Right hindlimb (tissue), 1 donor: Measurements from ENCODE around the gene PERM1.
"Not testable (repeated sequence)": the region's sequence is repeated elsewhere in the genome, so short reads cannot be mapped to it uniquely, and the experiment has no call there.

Experiments
- DNase-seq: peaks from one replicate; pipeline ENCODE4 v3.0.0-alpha.2; 2018

PERM1 gene

GRCh38 chr1:1014799-1015681 lies 33.1 kb upstream of the PERM1 start:
- peak; percentile 33 for DNase-seq

GRCh38 chr1:1013922-1014648 lies 32.2 kb upstream of the PERM1 start:
- DNase-seq, result peak; percentile 58

GRCh38 chr1:1013105-1013921 lies 31.4 kb upstream of the PERM1 start, which contains the start of gene ISG15:
Gene ISG15, plus strand, starts transcription at chr1:1013497. Its CDS starts 77 bp downstream, at chr1:1013574.
- DNase-seq, result peak; percentile 94

- not testable (repeated sequence) for DNase-seq
Measured at GRCh38 chr1:1012736-1013104, 30.8 kb upstream of the PERM1 start.

- no peak for DNase-seq
Measured at GRCh38 chr1:1011396-1011949, 29.6 kb upstream of the PERM1 start.

GRCh38 chr1:1010131-1010530 lies 28.2 kb upstream of the PERM1 start:
- DNase-seq, result not testable (repeated sequence)

- peak; percentile 20 for DNase-seq
Measured at GRCh38 chr1:1006305-1007159, 24.6 kb upstream of the PERM1 start.

- peak; percentile 20 for DNase-seq
Measured at GRCh38 chr1:1005774-1006304, 23.9 kb upstream of the PERM1 start.

- DNase-seq, result peak; percentile 67
Measured at GRCh38 chr1:1004780-1005697, 23.1 kb upstream of the PERM1 start.

GRCh38 chr1:1004420-1004779 lies 22.5 kb upstream of the PERM1 start:
- no peak for DNase-seq

GRCh38 chr1:1003618-1004419 lies 21.9 kb upstream of the PERM1 start:
- no peak for DNase-seq

- peak; percentile 42 for DNase-seq
Measured at GRCh38 chr1:1001057-1001783, 19.3 kb upstream of the PERM1 start.

- peak; percentile 91 for DNase-seq
Measured at GRCh38 chr1:1000357-1001056, 18.6 kb upstream of the PERM1 start.

- peak; percentile 94 for DNase-seq
Measured at GRCh38 chr1:999725-1000356, 17.9 kb upstream of the PERM1 start, which contains the start of gene HES4. Gene HES4, minus strand, starts transcription at chr1:1000097. Its CDS starts 124 bp downstream, at chr1:999973.

- peak; percentile 65 for DNase-seq
Measured at GRCh38 chr1:998995-999724, 17.3 kb upstream of the PERM1 start.

GRCh38 chr1:998745-998994 lies 16.8 kb upstream of the PERM1 start:
- DNase-seq, result peak; percentile 48
